Thoracic aorta (tissue), 2 donors: ENCODE data around the gene STMP1. TPM values are rescaled to one million over a fixed set of nuclear protein-coding genes. Genes with fewer than 3 reads are reported as not detected.

Experiments
- ATAC-seq: fragments of 150-250 bp; one replicate; pipeline ENCODE4 v1.8.0; 2017; ENCODE audit warnings: low read depth; ENCODE audit not compliant: insufficient number of reproducible peaks, low FRiP score
- DNase-seq: peaks from one replicate; pipeline ENCODE4 v3.0.0-alpha.2; 2020; ENCODE audit warnings: low spot score
- H3K27ac ChIP-seq, 2 donors: fragments of 200-600 bp; sonication (generic); 1 replicate in 1 of 2; 2 replicates in 1 of 2; pipeline ENCODE4 v1.5.1; 2016; ENCODE audit warnings: mild to moderate bottlenecking in 2 of 2, moderate library complexity in 2 of 2
- H3K27me3 ChIP-seq: fragments of 200-600 bp; sonication (generic); replicated peaks from 2 replicates; pipeline ENCODE4 v1.6.0; 2016; ENCODE audit warnings: mild to moderate bottlenecking; ENCODE audit not compliant: insufficient read depth
- H3K36me3 ChIP-seq: fragments of 200-600 bp; sonication (generic); one replicate; pipeline ENCODE4 v1.5.1; 2016
- H3K4me1 ChIP-seq, 2 donors: fragments of 200-600 bp; sonication (generic); 1 replicate in 1 of 2; 2 replicates in 1 of 2; pipeline versions ENCODE4 v1.5.1 to v1.6.0; 2016; ENCODE audit warnings: low read depth in 2 of 2, mild to moderate bottlenecking in 1 of 2; ENCODE audit not compliant: control insufficient read depth in 1 of 2
- H3K4me3 ChIP-seq: fragments of 200-600 bp; sonication (generic); 2 replicates; pipeline ENCODE4 v1.5.1; 2016; ENCODE audit warnings: mild to moderate bottlenecking
- H3K9me3 ChIP-seq: fragments of 200-600 bp; sonication (generic); 2 replicates; pipeline ENCODE4 v1.5.1; 2016
- total RNA-seq, 2 donors: library from RNA; depleted of rRNA; stranded (reverse); fragments of >200 nt; gene quantifications; one replicate each; pipeline versions ENCODE4 v1.1.0 to v1.2.3, GENCODE V29; 2016
- TF ChIP-seq, protein P1 (sequence below): fragments of 200-600 bp; sonication (generic); IDR thresholded peaks from one replicate; pipeline ENCODE4 v1.5.1; 2019; ENCODE audit warnings: antibody characterized with exemption

STMP1 gene
- total RNA-seq, 2 donors from 2014 or later = 15.7 to 48.5 TPM

DNA sequence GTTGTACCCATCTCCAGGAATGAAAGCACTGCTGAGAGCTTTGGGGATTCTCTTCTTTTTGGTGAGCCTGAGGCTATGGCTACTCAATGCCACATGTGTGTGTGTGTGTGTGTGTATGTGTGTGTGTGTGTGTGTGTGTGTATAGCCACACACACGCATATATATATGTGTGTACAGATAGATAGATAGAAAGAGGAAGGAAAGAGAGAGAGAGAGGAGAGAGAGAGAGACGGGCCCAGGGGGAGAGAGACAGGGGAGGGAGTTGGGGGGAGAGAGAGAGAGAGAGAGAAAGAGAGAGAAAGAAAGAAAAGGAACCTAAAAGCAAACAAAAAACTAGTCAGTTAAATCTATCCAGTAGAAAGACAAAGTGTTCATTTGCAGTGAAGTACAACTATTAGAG, 57.4 kb downstream of the STMP1 start:
- Histone ChIP-seq H3K4me1 (peaks cover 6 to 16% of the 10 kb centered on the region in 2 donors), H3K36me3 (no peaks in the 10 kb centered on the region), H3K27me3 (no peaks in the 10 kb centered on the region), H3K27ac (no peak overlapping the region), H3K9me3 (no peaks in the 10 kb centered on the region), H3K4me3 (no peak overlapping the region)
- DNase-seq (no peak), ATAC-seq (no peak)
- TF ChIP-seq, protein P1, sequence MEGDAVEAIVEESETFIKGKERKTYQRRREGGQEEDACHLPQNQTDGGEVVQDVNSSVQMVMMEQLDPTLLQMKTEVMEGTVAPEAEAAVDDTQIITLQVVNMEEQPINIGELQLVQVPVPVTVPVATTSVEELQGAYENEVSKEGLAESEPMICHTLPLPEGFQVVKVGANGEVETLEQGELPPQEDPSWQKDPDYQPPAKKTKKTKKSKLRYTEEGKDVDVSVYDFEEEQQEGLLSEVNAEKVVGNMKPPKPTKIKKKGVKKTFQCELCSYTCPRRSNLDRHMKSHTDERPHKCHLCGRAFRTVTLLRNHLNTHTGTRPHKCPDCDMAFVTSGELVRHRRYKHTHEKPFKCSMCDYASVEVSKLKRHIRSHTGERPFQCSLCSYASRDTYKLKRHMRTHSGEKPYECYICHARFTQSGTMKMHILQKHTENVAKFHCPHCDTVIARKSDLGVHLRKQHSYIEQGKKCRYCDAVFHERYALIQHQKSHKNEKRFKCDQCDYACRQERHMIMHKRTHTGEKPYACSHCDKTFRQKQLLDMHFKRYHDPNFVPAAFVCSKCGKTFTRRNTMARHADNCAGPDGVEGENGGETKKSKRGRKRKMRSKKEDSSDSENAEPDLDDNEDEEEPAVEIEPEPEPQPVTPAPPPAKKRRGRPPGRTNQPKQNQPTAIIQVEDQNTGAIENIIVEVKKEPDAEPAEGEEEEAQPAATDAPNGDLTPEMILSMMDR = no peak

DNA sequence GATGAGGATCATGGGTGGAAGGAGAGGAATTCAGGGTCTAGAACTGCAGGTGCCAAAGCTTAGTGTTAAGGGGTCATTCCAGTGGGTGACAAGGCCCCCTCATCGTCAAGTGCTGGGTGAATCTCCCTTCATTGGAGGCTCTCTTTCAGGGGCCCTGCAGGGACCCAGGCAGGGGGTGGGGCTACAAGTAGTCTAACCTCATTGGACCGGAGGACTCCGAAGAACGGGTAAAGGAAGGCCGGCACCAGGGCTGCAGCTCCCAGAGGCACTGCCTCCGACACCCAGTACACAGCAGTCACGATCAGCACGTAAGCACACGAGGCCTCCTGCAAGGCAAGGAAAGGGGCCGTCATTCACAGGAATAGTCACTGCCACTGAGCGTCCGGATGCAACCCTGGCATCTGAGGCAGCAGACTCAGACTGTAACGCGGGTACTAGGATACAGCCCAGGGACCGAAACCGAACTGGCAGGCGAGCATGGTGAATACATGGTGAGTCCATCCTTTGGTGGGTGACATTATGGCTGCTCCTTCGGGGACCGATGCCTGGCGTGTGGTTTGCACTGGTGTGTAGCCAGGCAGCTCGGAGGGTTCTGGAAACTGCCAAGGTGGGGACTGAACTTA, 59.0 kb downstream of the STMP1 start:
- Histone ChIP-seq H3K27ac (no peak overlapping the region), H3K4me1 (peaks cover 6 to 12% of the 10 kb centered on the region in 2 donors), H3K27me3 (no peaks in the 10 kb centered on the region), H3K4me3 (no peak overlapping the region), H3K36me3 (no peaks in the 10 kb centered on the region), H3K9me3 (no peaks in the 10 kb centered on the region)
- ATAC-seq (no peak), DNase-seq (no peak)
- TF ChIP-seq, protein P1 = no peak

DNA sequence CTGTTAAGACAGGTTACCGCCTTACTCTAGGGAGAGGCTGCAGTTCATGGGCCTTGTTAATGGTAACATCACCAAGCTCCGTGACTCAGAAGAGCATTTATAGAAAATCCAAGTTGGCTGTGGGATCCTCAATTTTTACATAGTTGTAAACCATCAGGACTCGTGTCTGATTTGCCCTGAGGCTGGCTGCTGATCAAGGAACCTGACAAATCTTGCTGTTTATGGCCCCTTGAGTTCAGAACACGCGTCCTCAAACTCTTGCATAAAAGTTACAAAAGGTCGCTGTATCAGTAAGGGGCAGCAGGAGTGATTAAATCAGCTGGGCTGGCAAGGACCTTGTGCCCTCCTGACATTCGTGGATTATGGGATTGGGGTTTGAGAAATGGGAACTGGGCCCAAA, 61.1 kb downstream of the STMP1 start:
- DNase-seq (no peak), ATAC-seq (no peak)
- Histone ChIP-seq H3K4me1 (no peaks in the 10 kb centered on the region), H3K36me3 (no peaks in the 10 kb centered on the region), H3K27ac (no peak overlapping the region), H3K27me3 (no peaks in the 10 kb centered on the region), H3K9me3 (no peaks in the 10 kb centered on the region), H3K4me3 (no peak overlapping the region)
- TF ChIP-seq, protein P1 = no peak

Other genes starting within 250 kb of the STMP1 start
- 10 to 100 TPM; 19.5 to 22.4 TPM for gene CNOT4, start 152.4 kb upstream of the STMP1 start, total RNA-seq
- 10 to 100 TPM; 28.3 to 30.1 TPM for gene NUP205, start 104.6 kb upstream of the STMP1 start, total RNA-seq
- 1 to 10 TPM; 2.0 to 2.1 TPM for gene SLC13A4, start 65.7 kb downstream of the STMP1 start, total RNA-seq
- 100 to 1,000 TPM in 1 of 2 donors, 10 to 100 TPM in 1; 79.1 to 133 TPM for gene FAM180A, start 86.3 kb downstream of the STMP1 start, total RNA-seq